ENCODE measurements around the gene PATZ1.

DNA sequence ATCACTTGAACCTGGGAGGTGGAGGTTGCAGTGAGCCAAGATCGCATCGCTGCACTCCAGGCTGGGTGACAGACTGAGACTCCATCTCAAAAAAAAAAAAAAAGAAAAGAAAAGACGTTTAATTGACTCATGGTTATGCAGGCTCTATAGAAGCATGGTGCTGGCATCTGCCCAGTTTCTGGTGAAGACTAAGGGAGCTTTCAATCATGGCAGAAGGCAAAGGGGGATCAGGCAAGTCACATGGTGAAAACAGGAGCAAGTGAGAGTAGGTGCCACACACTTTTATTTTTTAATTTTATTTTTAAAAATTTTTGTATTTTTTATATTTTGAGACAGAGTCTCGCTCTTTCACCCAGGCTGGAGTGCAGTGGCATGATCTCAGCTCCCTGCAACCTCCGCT is 8.4 kb upstream of the PATZ1 start:
- no peak for TF ChIP-seq POLR2AphosphoS5 (IDR thresholded peaks at IDR 0.05; ENCODE audit: low read depth, low read length)
- TF ChIP-seq RXRA (IDR thresholded peaks at IDR 0.05; ENCODE audit: borderline replicate concordance, low read depth) = no peak
- TF ChIP-seq, protein P1, sequence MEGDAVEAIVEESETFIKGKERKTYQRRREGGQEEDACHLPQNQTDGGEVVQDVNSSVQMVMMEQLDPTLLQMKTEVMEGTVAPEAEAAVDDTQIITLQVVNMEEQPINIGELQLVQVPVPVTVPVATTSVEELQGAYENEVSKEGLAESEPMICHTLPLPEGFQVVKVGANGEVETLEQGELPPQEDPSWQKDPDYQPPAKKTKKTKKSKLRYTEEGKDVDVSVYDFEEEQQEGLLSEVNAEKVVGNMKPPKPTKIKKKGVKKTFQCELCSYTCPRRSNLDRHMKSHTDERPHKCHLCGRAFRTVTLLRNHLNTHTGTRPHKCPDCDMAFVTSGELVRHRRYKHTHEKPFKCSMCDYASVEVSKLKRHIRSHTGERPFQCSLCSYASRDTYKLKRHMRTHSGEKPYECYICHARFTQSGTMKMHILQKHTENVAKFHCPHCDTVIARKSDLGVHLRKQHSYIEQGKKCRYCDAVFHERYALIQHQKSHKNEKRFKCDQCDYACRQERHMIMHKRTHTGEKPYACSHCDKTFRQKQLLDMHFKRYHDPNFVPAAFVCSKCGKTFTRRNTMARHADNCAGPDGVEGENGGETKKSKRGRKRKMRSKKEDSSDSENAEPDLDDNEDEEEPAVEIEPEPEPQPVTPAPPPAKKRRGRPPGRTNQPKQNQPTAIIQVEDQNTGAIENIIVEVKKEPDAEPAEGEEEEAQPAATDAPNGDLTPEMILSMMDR (IDR thresholded peaks at IDR 0.05) = no peak
- TF ChIP-seq GABPA (IDR thresholded peaks at IDR 0.05; ENCODE audit: low read depth) = no peak
- TF ChIP-seq, protein P2, sequence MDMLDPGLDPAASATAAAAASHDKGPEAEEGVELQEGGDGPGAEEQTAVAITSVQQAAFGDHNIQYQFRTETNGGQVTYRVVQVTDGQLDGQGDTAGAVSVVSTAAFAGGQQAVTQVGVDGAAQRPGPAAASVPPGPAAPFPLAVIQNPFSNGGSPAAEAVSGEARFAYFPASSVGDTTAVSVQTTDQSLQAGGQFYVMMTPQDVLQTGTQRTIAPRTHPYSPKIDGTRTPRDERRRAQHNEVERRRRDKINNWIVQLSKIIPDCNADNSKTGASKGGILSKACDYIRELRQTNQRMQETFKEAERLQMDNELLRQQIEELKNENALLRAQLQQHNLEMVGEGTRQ (IDR thresholded peaks at IDR 0.05; ENCODE audit: borderline replicate concordance, low read depth, low read length) = no peak
- TF ChIP-seq TEAD4 (IDR thresholded peaks at IDR 0.05; ENCODE audit: borderline replicate concordance, insufficient read depth) = no peak
- no peak for TF ChIP-seq RAD21 (IDR thresholded peaks at IDR 0.05; ENCODE audit: low read length)
- no peak for TF ChIP-seq EZH2phosphoT487 (IDR thresholded peaks at IDR 0.05; ENCODE audit: borderline replicate concordance, low read depth)
- TF ChIP-seq YY1 (IDR thresholded peaks at IDR 0.05; ENCODE audit: low read depth) = no peak
- TF ChIP-seq, protein P3, sequence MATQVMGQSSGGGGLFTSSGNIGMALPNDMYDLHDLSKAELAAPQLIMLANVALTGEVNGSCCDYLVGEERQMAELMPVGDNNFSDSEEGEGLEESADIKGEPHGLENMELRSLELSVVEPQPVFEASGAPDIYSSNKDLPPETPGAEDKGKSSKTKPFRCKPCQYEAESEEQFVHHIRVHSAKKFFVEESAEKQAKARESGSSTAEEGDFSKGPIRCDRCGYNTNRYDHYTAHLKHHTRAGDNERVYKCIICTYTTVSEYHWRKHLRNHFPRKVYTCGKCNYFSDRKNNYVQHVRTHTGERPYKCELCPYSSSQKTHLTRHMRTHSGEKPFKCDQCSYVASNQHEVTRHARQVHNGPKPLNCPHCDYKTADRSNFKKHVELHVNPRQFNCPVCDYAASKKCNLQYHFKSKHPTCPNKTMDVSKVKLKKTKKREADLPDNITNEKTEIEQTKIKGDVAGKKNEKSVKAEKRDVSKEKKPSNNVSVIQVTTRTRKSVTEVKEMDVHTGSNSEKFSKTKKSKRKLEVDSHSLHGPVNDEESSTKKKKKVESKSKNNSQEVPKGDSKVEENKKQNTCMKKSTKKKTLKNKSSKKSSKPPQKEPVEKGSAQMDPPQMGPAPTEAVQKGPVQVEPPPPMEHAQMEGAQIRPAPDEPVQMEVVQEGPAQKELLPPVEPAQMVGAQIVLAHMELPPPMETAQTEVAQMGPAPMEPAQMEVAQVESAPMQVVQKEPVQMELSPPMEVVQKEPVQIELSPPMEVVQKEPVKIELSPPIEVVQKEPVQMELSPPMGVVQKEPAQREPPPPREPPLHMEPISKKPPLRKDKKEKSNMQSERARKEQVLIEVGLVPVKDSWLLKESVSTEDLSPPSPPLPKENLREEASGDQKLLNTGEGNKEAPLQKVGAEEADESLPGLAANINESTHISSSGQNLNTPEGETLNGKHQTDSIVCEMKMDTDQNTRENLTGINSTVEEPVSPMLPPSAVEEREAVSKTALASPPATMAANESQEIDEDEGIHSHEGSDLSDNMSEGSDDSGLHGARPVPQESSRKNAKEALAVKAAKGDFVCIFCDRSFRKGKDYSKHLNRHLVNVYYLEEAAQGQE (IDR thresholded peaks at IDR 0.05; ENCODE audit: low read depth, low read length) = no peak
- no peak for TF ChIP-seq EP300 (IDR thresholded peaks at IDR 0.05; ENCODE audit: borderline replicate concordance in 1 of 2, low read depth in 1 of 2, low read length in 1 of 2)
- no peak for TF ChIP-seq RFX5 (IDR thresholded peaks at IDR 0.05; ENCODE audit: low read length)

Data from SK-N-SH (cell line).